Measurements from ENCODE around the gene COA3. TPM values are rescaled to one million over a fixed set of nuclear protein-coding genes. Genes with fewer than 3 reads are reported as not detected.

COA3 gene
- total RNA-seq, 4 donors from 2014 or later = 40.7 to 64.0 (median 61.1) TPM

GRCh38 chr17:42809250-42809649, 10.7 kb upstream of the COA3 start:
- WGBS, 2 donors = 22 to 27% methylated on average over 3 of the region's 3 CpGs
- no peak for DNase-seq (ENCODE audit: low spot score in 2 of 2)
- intact Hi-C loops (cut with DNase I; ENCODE audit: low total_unique reads) = no loop called here
- TF ChIP-seq POLR2A (IDR thresholded peaks at IDR 0.05) (no peak), CTCF (IDR thresholded peaks at IDR 0.05) (no peak)
- H3K4me3 ChIP-seq (ENCODE audit: low read depth, poor library complexity, severe bottlenecking) = no peak overlapping the region

GRCh38 chr17:42806249-42806648, 7.7 kb upstream of the COA3 start:
- intact Hi-C loops (cut with DNase I; ENCODE audit: low total_unique reads) = no loop called here
- 89% methylated on average over 1 of the region's 1 CpG for WGBS, 2 donors
- TF ChIP-seq POLR2A (IDR thresholded peaks at IDR 0.05) (no peak), CTCF (IDR thresholded peaks at IDR 0.05) (no peak)
- DNase-seq (ENCODE audit: low spot score in 2 of 2) = no peak
- H3K4me3 ChIP-seq (ENCODE audit: low read depth, poor library complexity, severe bottlenecking) = no peak overlapping the region

- 85 to 93% methylated on average over 1 of the region's 1 CpG for WGBS, 2 donors
- intact Hi-C loops (cut with DNase I; ENCODE audit: low total_unique reads) = no loop called here
- TF ChIP-seq POLR2A (IDR thresholded peaks at IDR 0.05) (no peak), CTCF (IDR thresholded peaks at IDR 0.05) (no peak)
- H3K4me3 ChIP-seq (ENCODE audit: low read depth, poor library complexity, severe bottlenecking) = no peak overlapping the region
- DNase-seq (ENCODE audit: low spot score in 2 of 2) = no peak
Measured at GRCh38 chr17:42804918-42805367, 6.4 kb upstream of the COA3 start.

GRCh38 chr17:42803074-42803883, 4.8 kb upstream of the COA3 start:
- 66 to 81% methylated on average over 2 of the region's 2 CpGs for WGBS, 2 donors
- DNase-seq (ENCODE audit: low spot score in 2 of 2) = no peak
- TF ChIP-seq CTCF (IDR thresholded peaks at IDR 0.05) = no peak
- TF ChIP-seq POLR2A (IDR thresholded peaks at IDR 0.05) = no peak
- intact Hi-C loops (cut with DNase I; ENCODE audit: low total_unique reads) = no loop called here
- H3K4me3 ChIP-seq (ENCODE audit: low read depth, poor library complexity, severe bottlenecking) = no peak overlapping the region

- TF ChIP-seq POLR2A (IDR thresholded peaks at IDR 0.05) = no peak
- peak overlapping the region; percentile 94 for H3K4me3 ChIP-seq (ENCODE audit: low read depth, poor library complexity, severe bottlenecking)
- 9 to 12% methylated on average over 10 of the region's 10 CpGs for WGBS, 2 donors
- intact Hi-C loops (cut with DNase I; ENCODE audit: low total_unique reads) = no loop called here
- DNase-seq (ENCODE audit: low spot score in 2 of 2) = no peak
Measured at GRCh38 chr17:42798011-42798382, 507 bp downstream of the COA3 start.

GRCh38 chr17:42797067-42798007, 1.2 kb downstream of the COA3 start:
- no peak for TF ChIP-seq POLR2A (IDR thresholded peaks at IDR 0.05)
- no peak for TF ChIP-seq CTCF (IDR thresholded peaks at IDR 0.05)
- intact Hi-C loops (cut with DNase I; ENCODE audit: low total_unique reads) = no loop called here
- no peak for DNase-seq (ENCODE audit: low spot score in 2 of 2)
- no peak overlapping the region for H3K4me3 ChIP-seq (ENCODE audit: low read depth, poor library complexity, severe bottlenecking)
- WGBS, 2 donors = 77 to 78% methylated on average over 10 of the region's 10 CpGs
